Activated CD8-positive, alpha-beta T cell treated with anti-CD3 and anti-CD28 coated beads for 36 hours (primary cell): ENCODE results near the gene CNRIP1. TPM values are rescaled to one million over a fixed set of nuclear protein-coding genes. Genes with fewer than 3 reads are reported as not detected.

Experiments
- ATAC-seq: fragments of 200-7000 bp; cut with Tn5 transposase; one replicate; pipeline ENCODE4 v1.10.0; 2021; ENCODE audit warnings: mild to moderate bottlenecking, moderate library complexity
- CTCF ChIA-PET: fragments of 350-600 bp; sonication (Branson Sonifier 250); formaldehyde crosslinking; loops from one replicate; lab custom pipeline; 2021; ENCODE audit warnings: antibody characterized with exemption; lab: Charles Lee
- POLR2A ChIA-PET: fragments of 350-600 bp; sonication (Branson Sonifier 250); formaldehyde crosslinking; loops from one replicate; lab custom pipeline; 2021; ENCODE audit warnings: antibody characterized with exemption; lab: Charles Lee
- DNase-seq: peaks from one replicate; pipeline ENCODE4 v3.0.0-alpha.2; 2020
- H3K27ac Mint-ChIP-seq: one replicate; pipeline ENCODE4 v1.8.0; 2021; ENCODE audit warnings: mild to moderate bottlenecking, mixed read lengths
- H3K27me3 Mint-ChIP-seq: one replicate; pipeline ENCODE4 v1.8.0; 2021; ENCODE audit warnings: mixed read lengths
- H3K36me3 Mint-ChIP-seq: one replicate; pipeline ENCODE4 v1.8.0; 2021; ENCODE audit warnings: low read depth, mixed read lengths
- H3K4me1 Mint-ChIP-seq: one replicate; pipeline ENCODE4 v1.8.0; 2021; ENCODE audit warnings: low read depth, mixed read lengths
- H3K4me3 Mint-ChIP-seq: one replicate; pipeline ENCODE4 v1.8.0; 2021; ENCODE audit warnings: mild to moderate bottlenecking, moderate library complexity, mixed read lengths
- H3K9me3 Mint-ChIP-seq: one replicate; pipeline ENCODE4 v1.8.0; 2021; ENCODE audit warnings: mixed read lengths
- intact Hi-C: fragments of 100-400 bp; cut with micrococcal nuclease; formaldehyde crosslinking; loops from one replicate; pipeline ENCODE4 v1.10.0; 2022
- total RNA-seq, 2 experiments: library from RNA; stranded (reverse); gene quantifications; one replicate each; pipeline ENCODE4 v1.2.3, GENCODE V29; 2021
- TF ChIP-seq, protein P1 (sequence below): fragments of 200-600 bp; IDR thresholded peaks from one replicate; pipeline ENCODE4 v1.8.0; 2022; ENCODE audit warnings: antibody characterized with exemption, mild to moderate bottlenecking

The CNRIP1 gene
- total RNA-seq, 2 experiments from 2014 or later, result not detected

GRCh38 chr2:68256093-68256450 is 63.7 kb downstream of the CNRIP1 start:
- H3K36me3 Mint-ChIP-seq, result peaks cover 4% of the 10 kb centered on the region
- ATAC-seq (no peak), DNase-seq (no peak)
- H3K9me3 Mint-ChIP-seq, result no peaks in the 10 kb centered on the region
- ChIA-PET CTCF (interaction anchor here (0.9 to 1.1 kb wide), 2 partner anchors 60 to 186 kb away, joined by 3 read pairs; no protein-coding TSS in a partner anchor), POLR2A (no interaction called here)
- no peak overlapping the region for H3K4me3 Mint-ChIP-seq
- no peak overlapping the region for H3K27ac Mint-ChIP-seq
- no peaks in the 10 kb centered on the region for H3K27me3 Mint-ChIP-seq
- intact Hi-C loops, result no loop called here
- TF ChIP-seq, protein P1, sequence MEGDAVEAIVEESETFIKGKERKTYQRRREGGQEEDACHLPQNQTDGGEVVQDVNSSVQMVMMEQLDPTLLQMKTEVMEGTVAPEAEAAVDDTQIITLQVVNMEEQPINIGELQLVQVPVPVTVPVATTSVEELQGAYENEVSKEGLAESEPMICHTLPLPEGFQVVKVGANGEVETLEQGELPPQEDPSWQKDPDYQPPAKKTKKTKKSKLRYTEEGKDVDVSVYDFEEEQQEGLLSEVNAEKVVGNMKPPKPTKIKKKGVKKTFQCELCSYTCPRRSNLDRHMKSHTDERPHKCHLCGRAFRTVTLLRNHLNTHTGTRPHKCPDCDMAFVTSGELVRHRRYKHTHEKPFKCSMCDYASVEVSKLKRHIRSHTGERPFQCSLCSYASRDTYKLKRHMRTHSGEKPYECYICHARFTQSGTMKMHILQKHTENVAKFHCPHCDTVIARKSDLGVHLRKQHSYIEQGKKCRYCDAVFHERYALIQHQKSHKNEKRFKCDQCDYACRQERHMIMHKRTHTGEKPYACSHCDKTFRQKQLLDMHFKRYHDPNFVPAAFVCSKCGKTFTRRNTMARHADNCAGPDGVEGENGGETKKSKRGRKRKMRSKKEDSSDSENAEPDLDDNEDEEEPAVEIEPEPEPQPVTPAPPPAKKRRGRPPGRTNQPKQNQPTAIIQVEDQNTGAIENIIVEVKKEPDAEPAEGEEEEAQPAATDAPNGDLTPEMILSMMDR, result no peak
- H3K4me1 Mint-ChIP-seq, result peaks cover 25% of the 10 kb centered on the region

DNA sequence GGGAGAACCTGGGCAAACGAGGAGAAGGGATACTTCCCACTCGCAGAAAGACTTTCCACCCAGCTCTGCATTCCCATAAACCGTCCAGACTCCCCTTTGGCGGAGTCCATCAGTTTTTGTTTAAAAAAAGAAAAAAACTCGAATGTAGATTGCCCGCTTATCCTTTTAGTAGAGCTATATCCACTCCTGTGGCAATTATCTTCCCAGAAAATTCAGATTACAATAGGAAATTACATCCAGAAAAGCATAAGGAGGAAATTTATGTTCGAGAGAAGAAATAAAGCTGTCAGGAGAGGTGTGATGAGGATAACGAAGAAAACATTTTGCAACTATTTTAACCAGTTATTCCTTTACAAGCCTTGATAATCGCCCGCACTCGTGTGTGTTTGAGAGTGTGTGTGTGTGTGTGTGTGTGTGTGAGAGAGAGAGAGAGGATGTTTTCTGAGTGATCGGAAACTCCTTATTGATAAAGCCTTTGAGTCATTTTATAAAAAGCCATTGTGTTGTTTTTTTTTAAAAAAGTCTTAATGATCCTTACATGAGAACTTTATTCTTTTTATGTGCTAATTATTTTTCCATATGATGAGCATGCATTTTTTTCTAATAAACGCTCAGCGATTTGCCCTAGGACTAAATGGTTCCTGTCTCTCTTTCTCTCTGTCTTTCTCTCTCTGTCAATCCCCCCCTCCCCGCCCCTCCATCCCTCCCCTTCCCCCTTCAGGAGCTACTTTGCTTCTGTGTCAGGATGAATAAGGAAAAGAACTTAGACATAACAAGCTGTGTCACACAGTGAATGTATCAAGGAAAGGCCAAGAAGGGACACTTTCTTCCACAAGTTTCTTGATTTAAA is 66.3 kb downstream of the CNRIP1 start:
- DNase-seq, result peak; percentile 65
- peaks cover 16% of the 10 kb centered on the region for H3K36me3 Mint-ChIP-seq
- ChIA-PET CTCF (interaction anchor here (0.8 to 3.0 kb wide), 11 partner anchors 29 to 210 kb away, joined by 3 to 9 read pairs (median 3); no protein-coding TSS in a partner anchor), POLR2A (interaction anchor here (0.6 to 1.5 kb wide), 6 partner anchors 15 to 195 kb away, joined by 3 to 6 read pairs (median 3); partner anchors contain the start of gene PNO1)
- intact Hi-C loops, result loop anchor here (5.0 kb wide), 1 partner anchor 96 kb away; the partner anchor contains the start of gene PNO1
- peaks cover 35% of the 10 kb centered on the region for H3K4me1 Mint-ChIP-seq
- no peaks in the 10 kb centered on the region for H3K27me3 Mint-ChIP-seq
- peak overlapping the region; percentile 97 for H3K27ac Mint-ChIP-seq
- H3K9me3 Mint-ChIP-seq, result no peaks in the 10 kb centered on the region
- no peak for ATAC-seq
- TF ChIP-seq, protein P1, result no peak
- peak overlapping the region; percentile 87 for H3K4me3 Mint-ChIP-seq

DNA sequence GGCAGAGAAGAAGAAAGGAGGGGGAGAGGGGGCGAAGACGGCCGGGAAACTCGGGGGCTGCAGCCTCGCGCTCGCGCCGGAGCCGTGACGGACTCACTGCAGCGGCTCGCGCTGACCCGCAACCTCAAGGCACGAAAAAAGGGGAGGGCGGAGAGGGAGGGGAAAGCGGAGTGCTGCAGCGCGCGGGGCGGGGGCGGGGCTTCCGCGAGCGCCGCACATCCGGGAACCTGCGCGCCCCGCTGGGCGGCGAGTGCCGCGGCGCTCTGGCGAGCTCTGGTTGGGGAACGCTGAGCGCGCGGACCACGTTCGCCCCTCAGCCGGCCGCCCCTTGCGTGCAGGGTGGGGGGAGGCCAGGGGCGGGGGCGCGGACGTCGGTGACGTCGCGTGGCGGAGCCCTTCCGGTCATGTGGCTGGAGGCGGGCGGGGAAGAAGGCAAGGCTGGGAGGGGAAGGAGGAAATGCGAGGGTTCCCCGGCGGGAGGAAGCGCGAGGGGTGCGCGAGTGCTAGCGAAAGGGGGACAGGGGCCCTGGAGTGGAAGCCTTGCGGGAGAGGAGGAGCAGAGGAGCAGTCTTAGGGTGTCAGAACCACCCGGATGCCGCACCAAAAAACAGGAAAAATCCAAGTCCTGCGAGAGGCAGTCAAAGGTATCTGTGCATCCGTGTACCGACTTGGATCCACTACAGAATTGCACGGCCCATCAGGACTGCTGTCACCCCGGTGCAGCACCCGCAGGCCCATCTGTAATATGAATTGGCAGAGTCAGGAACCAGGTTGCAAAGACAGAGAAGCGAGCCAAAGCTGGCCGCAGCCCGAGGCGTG is 67.1 kb downstream of the CNRIP1 start, which contains the start of gene PPP3R1:
Gene PPP3R1 (minus strand): TSS at position 133 of the 819 bp plus-strand sequence. CDS start 405 bp downstream, outside the sequence.
- H3K4me3 Mint-ChIP-seq, result peak within 1 kb of the TSS; percentile 87
- TF ChIP-seq, protein P1, result no peak
- H3K9me3 Mint-ChIP-seq, result no peaks in the 10 kb centered on the region
- ATAC-seq (peak; percentile 88), DNase-seq (peak; percentile 95)
- peaks cover 16% of the 10 kb centered on the region for H3K36me3 Mint-ChIP-seq
- intact Hi-C loops, result loop anchor here (5.0 kb wide), 1 partner anchor 95 kb away; the partner anchor contains the start of gene PNO1
- H3K27me3 Mint-ChIP-seq, result no peaks in the 10 kb centered on the region
- CTCF ChIA-PET, result interaction anchor here (0.8 to 3.0 kb wide), 8 partner anchors 30 to 189 kb away, joined by 3 to 9 read pairs (median 3); no protein-coding TSS in a partner anchor
- peak within 1 kb of the TSS; percentile 98 for H3K27ac Mint-ChIP-seq
- POLR2A ChIA-PET, result interaction anchor here (1.0 to 1.5 kb wide), 3 partner anchors 14 to 94 kb away, joined by 3 read pairs; partner anchors contain the start of gene PNO1
- peaks cover 35% of the 10 kb centered on the region for H3K4me1 Mint-ChIP-seq

DNA sequence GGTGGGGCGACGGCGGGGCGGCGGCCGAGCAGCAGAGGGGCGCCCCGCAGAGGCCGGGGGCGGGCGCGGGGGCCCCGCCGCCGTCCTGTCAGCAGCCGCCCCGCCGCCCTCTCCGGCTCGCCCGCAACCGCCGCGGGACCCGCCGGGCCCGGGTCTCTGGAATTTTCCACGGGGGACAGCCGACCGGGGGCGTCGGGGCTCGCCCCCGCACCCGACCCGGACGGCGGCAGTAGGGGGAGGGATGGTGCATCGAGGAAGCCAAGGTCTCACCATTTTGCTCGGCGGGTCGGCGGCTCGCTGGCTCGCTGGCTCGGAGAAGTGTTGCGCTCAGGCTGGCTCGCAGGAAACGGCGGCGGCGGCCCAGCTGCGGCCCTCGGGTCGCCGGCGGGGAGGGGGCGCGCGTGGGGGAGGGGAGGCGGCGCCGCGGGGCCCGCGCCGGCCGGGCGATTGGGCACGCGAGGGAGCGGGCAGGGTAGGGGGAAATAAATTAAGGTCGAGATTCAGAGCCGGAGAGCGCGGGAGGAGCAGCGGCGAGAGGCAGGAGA is 67.8 kb downstream of the CNRIP1 start:
- intact Hi-C loops, result loop anchor here (1.0 to 5.0 kb wide), 2 partner anchors 56 to 95 kb away; partner anchors contain the start of gene PNO1
- H3K4me1 Mint-ChIP-seq, result peaks cover 33% of the 10 kb centered on the region
- DNase-seq (peak; percentile 53), ATAC-seq (peak; percentile 0)
- CTCF ChIA-PET, result interaction anchor here (1.0 to 3.0 kb wide), 5 partner anchors 13 to 95 kb away, joined by 3 to 9 read pairs (median 3); partner anchors contain the start of gene PNO1
- no peaks in the 10 kb centered on the region for H3K9me3 Mint-ChIP-seq
- H3K27ac Mint-ChIP-seq, result peak overlapping the region; percentile 98
- peak overlapping the region; percentile 87 for H3K4me3 Mint-ChIP-seq
- POLR2A ChIA-PET, result interaction anchor here (1.5 to 1.8 kb wide), 2 partner anchors 13 to 95 kb away, joined by 3 to 7 read pairs; partner anchors contain the start of gene PNO1
- TF ChIP-seq, protein P1, result no peak
- no peaks in the 10 kb centered on the region for H3K27me3 Mint-ChIP-seq
- H3K36me3 Mint-ChIP-seq, result peaks cover 16% of the 10 kb centered on the region
